A549 treated with GW870086 at 1 μM for 4 hours (cell line): ENCODE data around the gene CRPPA. TPM values are rescaled to one million over a fixed set of nuclear protein-coding genes. Genes with fewer than 3 reads are reported as not detected.

Experiments
- total RNA-seq: library from RNA; stranded (reverse); fragments of 200-300 nt; extraction: Qiagen RNA extraction; gene quantifications from 5 replicates; pipeline ENCODE4 v1.2.3, GENCODE V29; 2022; ENCODE audit warnings: low read depth

Gene CRPPA
- 0.36 to 0.85 TPM (median 0.59 TPM) in 5 replicates for total RNA-seq

DNA sequence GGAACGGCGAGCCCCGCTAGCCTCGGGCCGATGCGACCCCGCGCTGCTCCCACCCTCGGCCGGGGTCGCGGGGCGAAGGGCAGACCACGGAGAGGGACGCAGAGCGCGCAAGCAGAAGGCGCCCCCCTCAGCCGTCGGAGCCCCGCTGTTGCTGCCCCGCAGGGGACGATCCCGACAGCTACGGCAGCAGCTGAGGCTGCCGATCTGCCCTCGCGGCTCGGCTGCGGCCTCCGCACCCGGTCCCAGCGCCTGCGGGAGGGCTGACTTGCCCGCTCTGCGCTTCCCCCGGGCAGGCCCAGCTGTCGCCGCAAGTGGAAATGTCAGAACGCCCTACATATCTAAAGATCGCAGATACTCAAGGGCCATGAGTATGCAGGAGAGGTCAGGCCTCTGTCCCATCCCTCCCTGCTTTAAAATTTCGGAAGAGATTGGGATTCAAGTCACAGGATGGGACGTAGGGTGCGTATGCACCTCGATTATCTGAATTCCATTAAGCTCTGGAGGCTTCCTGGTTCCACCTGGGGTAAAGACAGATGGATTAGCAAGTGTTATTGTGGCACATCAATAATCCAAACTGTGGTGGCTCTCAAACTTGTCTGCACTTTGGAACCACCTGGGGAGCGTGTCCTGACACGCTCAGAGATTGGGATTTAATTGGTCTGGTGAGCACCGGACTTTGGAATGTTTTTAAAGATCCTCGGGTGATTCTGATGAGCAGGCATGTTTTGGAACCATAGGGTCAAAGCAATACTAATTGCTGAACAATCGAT lies at the start of gene CRPPA:
Gene CRPPA, minus strand, starts transcription at position 206 of the 770 bp plus-strand sequence. CDS start 216 bp downstream, outside the sequence.

DNA sequence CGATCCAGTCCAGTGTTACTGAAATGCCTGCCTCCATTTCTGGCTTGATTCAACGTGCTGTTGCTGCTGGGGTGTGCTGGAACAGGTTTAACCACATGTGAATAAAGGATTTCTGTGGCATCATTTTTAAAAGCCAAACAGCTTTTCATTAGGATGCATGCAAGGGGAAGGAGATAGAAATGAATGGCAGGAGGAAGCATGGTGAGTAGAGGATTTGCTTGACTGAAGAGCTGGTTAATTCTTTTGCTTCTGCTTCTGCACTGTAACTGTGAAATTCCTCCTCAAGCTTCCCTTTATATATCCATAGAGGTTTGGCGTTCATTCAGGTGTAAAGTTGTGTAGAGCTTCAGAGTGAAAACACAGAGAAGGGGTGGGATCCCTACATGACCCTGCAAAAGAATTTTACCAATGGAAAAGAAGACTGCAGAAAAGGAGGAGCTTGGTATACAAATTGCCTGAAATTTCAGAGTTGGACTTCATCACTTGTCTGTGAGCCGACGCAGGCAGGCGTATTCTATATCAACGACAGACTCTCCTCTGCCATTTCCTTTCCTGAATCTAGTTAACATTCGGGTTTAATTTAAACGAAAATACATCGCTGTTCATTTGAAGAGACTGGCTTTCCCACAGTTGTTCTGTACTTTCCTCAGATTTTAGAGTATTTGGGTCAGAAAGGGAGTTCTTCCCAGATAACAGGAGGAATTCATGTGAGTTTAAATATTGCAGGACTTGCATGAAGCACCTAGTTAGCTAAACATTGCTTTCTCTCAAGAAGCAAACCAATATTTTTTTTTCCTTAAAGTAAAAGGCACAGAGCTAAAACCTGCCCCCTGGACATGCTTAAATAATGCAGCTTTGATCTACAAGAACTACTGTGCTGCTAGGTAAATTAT lies 44.4 kb upstream of the CRPPA start, which contains the start of gene SOSTDC1:
Gene SOSTDC1, minus strand, starts transcription at position 270 of the 893 bp plus-strand sequence. Its CDS starts 70 bp downstream, at position 200.

Other genes starting within 250 kb of the CRPPA start
- gene SOSTDC1, start 44.2 kb upstream of the CRPPA start, total RNA-seq, result not detected in 5 replicates
- gene LRRC72, start 105.3 kb upstream of the CRPPA start, total RNA-seq, result not detected in 5 replicates
- gene ANKMY2, start 224.2 kb upstream of the CRPPA start, total RNA-seq, result 12.6 to 14.8 TPM (median 14.3 TPM) in 5 replicates
- 96.7 to 99.5 TPM (median 97.8 TPM) in 5 replicates for gene BZW2, start 224.6 kb upstream of the CRPPA start, total RNA-seq